Measurements from ENCODE around the gene ETV3. TPM values are rescaled to one million over a fixed set of nuclear protein-coding genes. Genes with fewer than 3 reads are reported as not detected.

ETV3 gene
- total RNA-seq, 1 experiment from 2014 or later = 36.3 TPM

DNA sequence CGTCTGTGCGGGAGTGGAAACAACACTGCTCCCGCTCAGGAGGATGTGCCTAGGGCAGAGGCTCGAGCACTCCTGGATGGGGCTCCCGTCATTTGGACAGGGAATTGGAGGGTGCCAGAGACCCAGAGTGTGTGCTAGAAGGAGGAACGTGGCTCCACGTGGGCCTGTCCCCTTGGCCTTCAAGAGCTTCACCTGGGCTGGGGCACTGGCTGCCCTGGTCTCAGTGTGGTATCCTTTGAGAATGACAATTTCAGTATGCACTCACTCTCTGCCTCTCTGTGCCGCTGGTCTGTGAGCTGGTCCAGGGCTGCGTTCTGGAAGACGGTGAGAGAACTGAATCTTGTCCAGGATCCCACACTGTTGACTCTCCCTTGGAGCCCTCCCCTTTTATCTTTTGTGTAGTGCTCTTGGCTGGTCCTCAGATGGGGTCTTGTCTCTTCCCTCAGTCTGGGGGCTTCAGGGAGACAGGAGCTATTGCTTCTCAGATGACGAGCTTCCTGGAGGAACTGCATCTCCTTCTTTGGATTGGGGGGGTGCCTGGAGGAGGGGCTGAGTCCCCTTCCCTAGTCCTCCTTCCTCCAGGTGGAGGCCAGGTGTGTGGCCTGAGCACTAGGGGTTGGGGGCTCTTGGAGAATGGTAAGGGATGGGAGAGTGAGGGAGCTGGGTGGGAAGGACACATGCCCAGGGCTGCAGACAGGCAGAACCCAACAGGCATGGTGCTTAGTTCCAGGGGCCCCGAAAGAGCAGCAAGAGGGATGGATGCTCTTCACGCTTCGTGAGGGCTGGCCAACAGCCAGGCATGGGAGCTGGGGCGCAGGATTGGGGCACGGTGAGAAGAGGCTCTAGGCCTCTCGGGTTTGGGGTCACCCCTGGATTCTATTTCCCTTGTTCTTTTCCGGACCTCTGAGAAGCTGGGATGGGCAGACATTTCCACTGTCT, 23.7 kb downstream of the ETV3 start:
- peak overlapping the region in 1 of 3 experiments; percentile 66; a peak in 2 of 7 replicates for H3K27ac Mint-ChIP-seq
- H3K79me1 ChIP-seq (ENCODE audit: insufficient read depth, low read depth, low read length, poor library complexity, severe bottlenecking) = no peaks in the 10 kb centered on the region
- no peak overlapping the region for H3K14ac ChIP-seq (ENCODE audit: insufficient read depth, low read length)
- H4K8ac ChIP-seq (replicated peaks; ENCODE audit: insufficient read length, low read depth, low read length) = no peak overlapping the region
- no peaks in the 10 kb centered on the region for H3K36me3 Mint-ChIP-seq (ENCODE audit: insufficient read depth in 1 of 3, low read depth in 3 of 3)
- H3K4me2 ChIP-seq (ENCODE audit: insufficient read depth, insufficient read length, low read length) = no peak overlapping the region
- peaks cover 77 to 83% of the 10 kb centered on the region in 2 experiments for H3K4me1 Mint-ChIP-seq
- H3K4ac ChIP-seq (ENCODE audit: low read depth, low read length) = no peak overlapping the region
- H3K18ac ChIP-seq (ENCODE audit: insufficient read length, low read depth, low read length) = no peak overlapping the region
- H2BK20ac ChIP-seq (ENCODE audit: low read depth, low read length, poor library complexity, severe bottlenecking) = no peak overlapping the region
- no peak overlapping the region for H3T11ph ChIP-seq (ENCODE audit: low read length)
- no peak overlapping the region for H3K23ac ChIP-seq (ENCODE audit: insufficient read length, low read depth, low read length)
- no peak overlapping the region for H2AK5ac ChIP-seq (ENCODE audit: insufficient read length, low read length)
- TF ChIP-seq, protein P1, sequence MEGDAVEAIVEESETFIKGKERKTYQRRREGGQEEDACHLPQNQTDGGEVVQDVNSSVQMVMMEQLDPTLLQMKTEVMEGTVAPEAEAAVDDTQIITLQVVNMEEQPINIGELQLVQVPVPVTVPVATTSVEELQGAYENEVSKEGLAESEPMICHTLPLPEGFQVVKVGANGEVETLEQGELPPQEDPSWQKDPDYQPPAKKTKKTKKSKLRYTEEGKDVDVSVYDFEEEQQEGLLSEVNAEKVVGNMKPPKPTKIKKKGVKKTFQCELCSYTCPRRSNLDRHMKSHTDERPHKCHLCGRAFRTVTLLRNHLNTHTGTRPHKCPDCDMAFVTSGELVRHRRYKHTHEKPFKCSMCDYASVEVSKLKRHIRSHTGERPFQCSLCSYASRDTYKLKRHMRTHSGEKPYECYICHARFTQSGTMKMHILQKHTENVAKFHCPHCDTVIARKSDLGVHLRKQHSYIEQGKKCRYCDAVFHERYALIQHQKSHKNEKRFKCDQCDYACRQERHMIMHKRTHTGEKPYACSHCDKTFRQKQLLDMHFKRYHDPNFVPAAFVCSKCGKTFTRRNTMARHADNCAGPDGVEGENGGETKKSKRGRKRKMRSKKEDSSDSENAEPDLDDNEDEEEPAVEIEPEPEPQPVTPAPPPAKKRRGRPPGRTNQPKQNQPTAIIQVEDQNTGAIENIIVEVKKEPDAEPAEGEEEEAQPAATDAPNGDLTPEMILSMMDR (conservative IDR thresholded peaks at IDR 0.05) = no peak
- H2AFZ ChIP-seq (ENCODE audit: low read length) = no peak overlapping the region
- no peak overlapping the region for H2BK120ac ChIP-seq (ENCODE audit: low read depth, low read length, poor library complexity, severe bottlenecking)
- H4K5ac ChIP-seq (ENCODE audit: insufficient read length, low read depth, low read length) = no peak overlapping the region
- no peak overlapping the region for H2BK15ac ChIP-seq (ENCODE audit: low read depth, low read length)
- H3K27me3 ChIP-seq (ENCODE audit: insufficient read depth, low read length) = no peaks in the 10 kb centered on the region; the same call in 1 of the 2 replicates
- H3K4me1 ChIP-seq (ENCODE audit: insufficient read depth, low read length) = peaks cover 22% of the 10 kb centered on the region; the same call in 1 of the 2 replicates
- no peaks in the 10 kb centered on the region for H3K79me2 ChIP-seq (ENCODE audit: insufficient read depth, low read length)
- H3K9ac ChIP-seq (ENCODE audit: extremely low read depth, insufficient read length, low read length) = no peak overlapping the region
- H3K23me2 ChIP-seq (ENCODE audit: insufficient read length, low read depth, low read length, poor library complexity, severe bottlenecking) = no peaks in the 10 kb centered on the region
- no peak overlapping the region for H3K27ac ChIP-seq (ENCODE audit: insufficient read length, low read depth, low read length)
- H2BK12ac ChIP-seq (ENCODE audit: insufficient read length, low read depth, low read length) = no peak overlapping the region
- WGBS (ENCODE audit: extremely low coverage, insufficient read length, low lambda C conversion rate) = no CpG with 5 or more reads among the region's 18 CpGs
- peaks cover 17% of the 10 kb centered on the region for H3K27me3 Mint-ChIP-seq (ENCODE audit: low read depth)
- no peaks in the 10 kb centered on the region for H3K9me3 ChIP-seq (ENCODE audit: control insufficient read depth, low read depth, low read length)
- no peak overlapping the region for H2BK5ac ChIP-seq (ENCODE audit: insufficient read length, low read length)
- no peaks in the 10 kb centered on the region for H3K9me3 Mint-ChIP-seq
- no peak overlapping the region for H3K4me3 Mint-ChIP-seq
- DNase-seq = peak; percentile 26
- H4K91ac ChIP-seq (ENCODE audit: insufficient read length, low read depth, low read length) = no peak overlapping the region
- H4K20me1 ChIP-seq (ENCODE audit: control insufficient read depth, insufficient read depth, insufficient read length) = no peaks in the 10 kb centered on the region
- no peak overlapping the region for H3K56ac ChIP-seq (ENCODE audit: insufficient read length, low read depth, low read length)
